GM21390 (cell line): Measurements from ENCODE around the gene MTCL1.

Experiments used
- ATAC-seq: cut with Tn5 transposase; IDR thresholded peaks from one replicate; pipeline ENCODE4 v1.9.1; 2021; ENCODE audit not compliant: unreplicated experiment

The MTCL1 gene

GRCh38 chr18:8806100-8806797, 100.9 kb downstream of the MTCL1 start:
- no peak for ATAC-seq

GRCh38 chr18:8806798-8807487, 101.6 kb downstream of the MTCL1 start:
- ATAC-seq = no peak

- no peak for ATAC-seq
Measured at GRCh38 chr18:8807488-8807805, 102.1 kb downstream of the MTCL1 start.

- ATAC-seq = no peak
Measured at GRCh38 chr18:8808001-8808400, 102.6 kb downstream of the MTCL1 start.

- ATAC-seq = no peak
Measured at GRCh38 chr18:8809514-8809913, 104.2 kb downstream of the MTCL1 start.

GRCh38 chr18:8810157-8810556, 104.8 kb downstream of the MTCL1 start:
- no peak for ATAC-seq

- no peak for ATAC-seq
Measured at GRCh38 chr18:8811115-8811514, 105.8 kb downstream of the MTCL1 start.

- no peak for ATAC-seq
Measured at GRCh38 chr18:8812631-8813030, 107.3 kb downstream of the MTCL1 start.

- ATAC-seq = no peak
Measured at GRCh38 chr18:8813611-8814010, 108.3 kb downstream of the MTCL1 start.

- no peak for ATAC-seq
Measured at GRCh38 chr18:8814206-8814605, 108.8 kb downstream of the MTCL1 start.

GRCh38 chr18:8816220-8816619, 110.9 kb downstream of the MTCL1 start:
- no peak for ATAC-seq

GRCh38 chr18:8816816-8817215, 111.5 kb downstream of the MTCL1 start:
- ATAC-seq = no peak

- no peak for ATAC-seq
Measured at GRCh38 chr18:8818982-8819381, 113.6 kb downstream of the MTCL1 start.

GRCh38 chr18:8820396-8821082, 115.2 kb downstream of the MTCL1 start:
- no peak for ATAC-seq

- no peak for ATAC-seq
Measured at GRCh38 chr18:8821083-8821465, 115.7 kb downstream of the MTCL1 start.

GRCh38 chr18:8821531-8821930, 116.2 kb downstream of the MTCL1 start:
- no peak for ATAC-seq

- ATAC-seq = no peak
Measured at GRCh38 chr18:8822643-8823042, 117.3 kb downstream of the MTCL1 start.

GRCh38 chr18:8823530-8823929, 118.2 kb downstream of the MTCL1 start:
- ATAC-seq = no peak

- no peak for ATAC-seq
Measured at GRCh38 chr18:8824846-8825245, 119.5 kb downstream of the MTCL1 start.

GRCh38 chr18:8825273-8825672, 119.9 kb downstream of the MTCL1 start:
- no peak for ATAC-seq

GRCh38 chr18:8825729-8826375, 120.5 kb downstream of the MTCL1 start:
- no peak for ATAC-seq

GRCh38 chr18:8826514-8826913, 121.2 kb downstream of the MTCL1 start:
- ATAC-seq = no peak
